ENCODE results near the gene KRTAP1-4. TPM values are rescaled to one million over a fixed set of nuclear protein-coding genes. Genes with fewer than 3 reads are reported as not detected.

Gene KRTAP1-4
- total RNA-seq, 2 experiments from 2014 or later, result not detected

DNA sequence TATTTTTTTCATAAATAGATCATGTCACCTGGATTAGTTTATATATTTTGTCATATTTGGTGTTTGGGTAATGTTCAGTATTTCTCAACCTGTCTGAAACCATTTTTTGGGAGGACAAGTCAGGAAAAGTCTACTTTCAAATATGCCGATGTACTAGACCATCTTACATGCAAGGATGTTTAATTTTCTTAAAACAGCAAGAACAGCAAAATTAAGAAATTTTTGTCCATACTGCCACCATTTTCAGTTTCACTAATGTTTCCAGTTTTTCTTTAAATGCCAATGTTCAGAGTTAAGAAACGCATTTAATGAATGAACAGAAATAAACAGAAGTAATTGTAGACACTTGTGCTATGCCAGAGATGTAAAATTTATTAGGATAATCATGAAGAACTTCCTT is 36.9 kb downstream of the KRTAP1-4 start:
- no peaks in the 10 kb centered on the region for H3K4me1 Mint-ChIP-seq (ENCODE audit: low read depth)
- POLR2A ChIA-PET, result no interaction called here

DNA sequence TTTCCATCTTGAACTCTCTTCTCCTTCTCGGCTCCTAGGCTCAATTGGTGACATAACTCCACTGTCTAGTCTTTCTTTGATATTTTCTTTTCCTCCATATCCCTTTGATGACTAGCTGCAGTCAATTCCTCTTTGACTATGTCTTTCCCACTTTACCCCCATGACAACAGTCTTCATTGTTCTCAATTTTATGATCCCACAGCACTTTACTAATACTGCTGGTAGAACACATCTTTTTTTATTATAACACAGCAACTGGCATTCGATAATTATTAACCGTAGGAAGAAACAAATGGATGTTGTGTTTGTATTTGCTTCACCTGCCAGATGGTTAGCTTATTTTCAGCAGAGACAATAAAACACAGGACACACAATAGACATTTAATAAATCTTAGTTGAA is 37.3 kb downstream of the KRTAP1-4 start:
- H3K9me3 Mint-ChIP-seq, result no peaks in the 10 kb centered on the region
- H3K27me3 Mint-ChIP-seq, result peaks cover 31% of the 10 kb centered on the region
- ChIA-PET POLR2A (no interaction called here), CTCF (no interaction called here)
- no peak overlapping the region for H3K27ac Mint-ChIP-seq
- H3K36me3 Mint-ChIP-seq, result no peaks in the 10 kb centered on the region
- no peak overlapping the region for H3K4me3 Mint-ChIP-seq
- H3K4me1 Mint-ChIP-seq (ENCODE audit: low read depth), result no peaks in the 10 kb centered on the region
- intact Hi-C loops (cut with micrococcal nuclease), result no loop called here
- no peak for DNase-seq

More for the DNA sequence above, 36.9 kb downstream of the KRTAP1-4 start:
- Mint-ChIP-seq H3K36me3 (no peaks in the 10 kb centered on the region), H3K27ac (no peak overlapping the region), H3K9me3 (no peaks in the 10 kb centered on the region), H3K4me3 (no peak overlapping the region), H3K27me3 (peaks cover 32% of the 10 kb centered on the region)
- no peak for DNase-seq
- CTCF ChIA-PET, result no interaction called here
- intact Hi-C loops (cut with micrococcal nuclease), result no loop called here

DNA sequence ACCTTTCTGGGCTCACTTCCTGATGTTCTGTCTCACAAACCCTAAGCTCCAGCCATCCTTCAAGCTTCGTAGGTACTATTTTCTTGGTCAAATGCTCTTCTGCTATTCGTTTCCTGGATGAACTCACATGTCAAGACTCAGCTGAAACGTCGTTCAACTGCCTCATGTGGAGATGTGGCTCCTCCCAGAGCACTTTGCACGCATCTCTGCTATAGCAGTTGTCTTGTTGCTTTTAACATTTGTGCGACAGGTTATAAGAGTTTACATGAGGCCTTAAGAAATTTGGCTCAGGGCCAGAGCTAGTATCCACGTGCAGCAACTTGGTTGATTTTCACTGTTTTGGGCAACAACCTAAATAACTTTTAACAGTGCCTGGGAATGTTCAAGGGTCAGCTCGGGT is 43.1 kb downstream of the KRTAP1-4 start:
- DNase-seq, result no peak
- CTCF ChIA-PET, result no interaction called here
- Mint-ChIP-seq H3K4me1 (ENCODE audit: low read depth) (no peaks in the 10 kb centered on the region), H3K27ac (no peak overlapping the region), H3K9me3 (no peaks in the 10 kb centered on the region), H3K36me3 (no peaks in the 10 kb centered on the region), H3K27me3 (peaks cover 8% of the 10 kb centered on the region), H3K4me3 (no peak overlapping the region)
- intact Hi-C loops (cut with micrococcal nuclease), result no loop called here
- POLR2A ChIA-PET, result no interaction called here

DNA sequence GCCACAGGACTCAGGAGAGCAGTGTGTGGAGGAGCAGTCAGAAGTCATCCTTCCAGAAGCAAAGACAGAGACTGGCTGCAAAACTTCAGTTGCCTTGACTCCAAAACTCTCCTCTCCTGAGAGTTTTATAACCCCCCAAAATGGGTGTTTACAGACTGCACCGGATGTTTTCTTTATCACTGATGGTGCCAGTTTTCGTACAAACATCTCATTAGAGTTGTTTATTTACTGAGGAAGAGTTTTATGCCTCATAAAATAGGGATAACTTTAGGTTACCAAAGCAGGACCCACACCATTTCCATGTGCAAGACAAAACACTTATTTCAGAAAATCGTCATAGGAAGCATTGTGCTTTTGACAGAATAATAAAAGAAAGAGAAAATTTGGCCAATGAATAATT is 45.8 kb downstream of the KRTAP1-4 start, which contains the start of gene KRT40:
Gene KRT40 (minus strand): TSS at position 101 of the 400 bp plus-strand sequence. CDS start 53 bp downstream, at position 48.
- intact Hi-C loops (cut with micrococcal nuclease), result no loop called here
- ChIA-PET CTCF (no interaction called here), POLR2A (no interaction called here)
- Mint-ChIP-seq H3K27me3 (peaks cover 14% of the 10 kb centered on the region), H3K4me1 (ENCODE audit: low read depth) (no peaks in the 10 kb centered on the region), H3K4me3 (no peak within 1 kb of the TSS), H3K36me3 (no peaks in the 10 kb centered on the region), H3K9me3 (no peaks in the 10 kb centered on the region), H3K27ac (no peak within 1 kb of the TSS)
- no peak for DNase-seq

DNA sequence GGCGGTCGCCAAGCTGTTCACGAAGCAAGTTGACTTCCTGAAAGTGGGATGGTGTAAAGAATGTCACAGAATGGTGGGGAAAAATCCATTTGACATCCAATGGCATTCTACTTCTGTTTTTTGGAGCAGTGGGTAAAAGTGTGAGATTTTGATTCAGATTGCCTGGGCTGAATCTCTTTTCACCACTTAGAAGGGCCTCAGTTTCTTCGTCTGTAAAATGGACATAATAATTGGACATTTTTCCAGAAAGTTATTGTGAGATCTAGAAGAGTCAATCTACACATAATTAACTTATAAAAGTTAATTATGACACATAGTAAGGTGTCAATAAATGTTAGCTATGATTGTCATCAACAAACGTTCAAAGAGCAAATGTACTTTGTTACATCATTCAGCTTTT is 48.9 kb downstream of the KRTAP1-4 start:
- H3K4me3 Mint-ChIP-seq, result no peak overlapping the region
- ChIA-PET CTCF (no interaction called here), POLR2A (no interaction called here)
- peaks cover 19% of the 10 kb centered on the region for H3K27me3 Mint-ChIP-seq
- no peak overlapping the region for H3K27ac Mint-ChIP-seq
- H3K9me3 Mint-ChIP-seq, result no peaks in the 10 kb centered on the region
- no peaks in the 10 kb centered on the region for H3K4me1 Mint-ChIP-seq (ENCODE audit: low read depth)
- DNase-seq, result no peak
- intact Hi-C loops (cut with micrococcal nuclease), result no loop called here
- H3K36me3 Mint-ChIP-seq, result no peaks in the 10 kb centered on the region

DNA sequence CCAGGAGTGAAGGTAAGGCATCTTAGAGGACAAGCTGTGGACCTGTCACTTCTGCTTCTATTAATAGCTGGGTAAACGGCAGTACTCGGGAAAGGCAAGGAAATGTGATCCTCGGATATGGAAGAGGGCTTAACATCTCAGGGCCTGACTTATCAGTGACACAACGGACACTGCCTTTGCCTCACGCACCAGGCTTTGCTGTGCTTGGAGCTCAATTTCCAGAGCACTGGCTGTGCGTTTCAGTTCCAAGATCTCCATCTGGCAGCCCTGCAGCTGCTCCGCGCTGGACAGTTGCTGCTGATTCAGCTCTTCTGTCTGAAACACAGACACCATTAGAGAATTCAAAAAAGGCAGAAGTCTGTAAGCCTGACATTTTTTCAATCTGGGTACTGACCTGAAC is 49.4 kb downstream of the KRTAP1-4 start:
- Mint-ChIP-seq H3K36me3 (no peaks in the 10 kb centered on the region), H3K4me3 (no peak overlapping the region), H3K27me3 (peaks cover 19% of the 10 kb centered on the region), H3K9me3 (no peaks in the 10 kb centered on the region), H3K27ac (no peak overlapping the region), H3K4me1 (ENCODE audit: low read depth) (no peaks in the 10 kb centered on the region)
- no peak for DNase-seq
- POLR2A ChIA-PET, result interaction anchor here (0.6 kb wide), 1 partner anchor 331 kb away, joined by 3 read pairs; no protein-coding TSS in a partner anchor
- intact Hi-C loops (cut with micrococcal nuclease), result no loop called here
- CTCF ChIA-PET, result no interaction called here

DNA sequence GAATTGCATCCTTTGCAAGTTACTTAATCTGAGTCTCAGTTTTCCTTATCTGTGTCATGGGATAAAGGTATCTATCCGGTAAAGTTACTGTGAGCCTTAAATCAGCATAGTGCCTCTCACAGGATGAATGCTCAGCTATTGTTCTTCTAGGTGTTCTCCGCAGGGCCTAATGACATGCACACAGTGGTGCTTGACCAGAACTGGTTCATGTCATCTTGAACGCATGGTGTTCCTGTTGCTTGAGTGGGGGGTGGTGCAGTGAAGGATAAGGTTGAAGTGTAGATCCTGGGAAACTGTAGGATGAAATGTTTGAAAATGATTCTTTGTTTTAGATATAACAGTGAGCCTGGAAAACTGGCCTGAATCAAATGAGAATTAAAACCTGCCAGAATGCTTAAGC is 49.9 kb downstream of the KRTAP1-4 start:
- DNase-seq, result no peak
- intact Hi-C loops (cut with micrococcal nuclease), result no loop called here
- H3K27me3 Mint-ChIP-seq, result peaks cover 19% of the 10 kb centered on the region
- ChIA-PET CTCF (no interaction called here), POLR2A (interaction anchor here (0.6 kb wide), 1 partner anchor 331 kb away, joined by 3 read pairs; no protein-coding TSS in a partner anchor)
- no peak overlapping the region for H3K4me3 Mint-ChIP-seq
- H3K36me3 Mint-ChIP-seq, result no peaks in the 10 kb centered on the region
- H3K27ac Mint-ChIP-seq, result no peak overlapping the region
- no peaks in the 10 kb centered on the region for H3K4me1 Mint-ChIP-seq (ENCODE audit: low read depth)
- H3K9me3 Mint-ChIP-seq, result no peaks in the 10 kb centered on the region

Other genes starting within 250 kb of the KRTAP1-4 start
- gene KRT27, start 247.6 kb downstream of the KRTAP1-4 start, total RNA-seq, result not detected
- not detected for gene KRT28, start 230.2 kb downstream of the KRTAP1-4 start, total RNA-seq
- gene KRT10, start 207.6 kb downstream of the KRTAP1-4 start, total RNA-seq, result 10 to 100 TPM; 28.4 to 35.5 TPM
- gene KRT12, start 163.0 kb downstream of the KRTAP1-4 start, total RNA-seq, result not detected
- gene KRT20, start 145.0 kb downstream of the KRTAP1-4 start, total RNA-seq, result not detected
- gene KRT23, start 92.5 kb downstream of the KRTAP1-4 start, total RNA-seq, result not detected
- not detected for gene KRT39, start 63.2 kb downstream of the KRTAP1-4 start, total RNA-seq
- gene KRT40, start 45.9 kb downstream of the KRTAP1-4 start, total RNA-seq, result not detected
- gene KRTAP3-3, start 36.0 kb downstream of the KRTAP1-4 start, total RNA-seq, result not detected
- gene KRTAP3-2, start 30.3 kb downstream of the KRTAP1-4 start, total RNA-seq, result not detected
- gene KRTAP3-1, start 21.1 kb downstream of the KRTAP1-4 start, total RNA-seq, result not detected
- gene KRTAP1-5, start 3.0 kb downstream of the KRTAP1-4 start, total RNA-seq, result not detected
- gene KRTAP1-3, start 4.7 kb upstream of the KRTAP1-4 start, total RNA-seq, result not detected
- gene KRTAP1-1, start 11.3 kb upstream of the KRTAP1-4 start, total RNA-seq, result not detected
- gene KRTAP2-1, start 17.1 kb upstream of the KRTAP1-4 start, total RNA-seq, result not detected
- gene KRTAP2-2, start 25.0 kb upstream of the KRTAP1-4 start, total RNA-seq, result not detected
- gene KRTAP2-3, start 29.9 kb upstream of the KRTAP1-4 start, total RNA-seq, result not detected
- gene KRTAP2-4, start 35.7 kb upstream of the KRTAP1-4 start, total RNA-seq, result not detected
- not detected for gene KRTAP4-7, start 54.0 kb upstream of the KRTAP1-4 start, total RNA-seq
- not detected for gene KRTAP4-8, start 67.9 kb upstream of the KRTAP1-4 start, total RNA-seq
- gene KRTAP4-16, start 72.0 kb upstream of the KRTAP1-4 start, total RNA-seq, result not detected
- gene KRTAP4-9, start 75.2 kb upstream of the KRTAP1-4 start, total RNA-seq, result not detected
- gene KRTAP4-11, start 88.2 kb upstream of the KRTAP1-4 start, total RNA-seq, result not detected
- gene KRTAP4-12, start 94.0 kb upstream of the KRTAP1-4 start, total RNA-seq, result not detected
- not detected for gene KRTAP4-6, start 110.3 kb upstream of the KRTAP1-4 start, total RNA-seq
- gene KRTAP4-5, start 119.6 kb upstream of the KRTAP1-4 start, total RNA-seq, result not detected
- gene KRTAP4-4, start 130.6 kb upstream of the KRTAP1-4 start, total RNA-seq, result not detected
- gene KRTAP4-3, start 138.0 kb upstream of the KRTAP1-4 start, total RNA-seq, result not detected
- not detected for gene KRTAP4-2, start 148.0 kb upstream of the KRTAP1-4 start, total RNA-seq
- gene KRTAP4-1, start 154.7 kb upstream of the KRTAP1-4 start, total RNA-seq, result not detected
- gene KRTAP9-1, start 159.7 kb upstream of the KRTAP1-4 start, total RNA-seq, result not detected
- not detected for gene KRTAP9-2, start 196.5 kb upstream of the KRTAP1-4 start, total RNA-seq
- gene KRTAP9-3, start 202.3 kb upstream of the KRTAP1-4 start, total RNA-seq, result not detected
- not detected for gene KRTAP9-8, start 207.8 kb upstream of the KRTAP1-4 start, total RNA-seq
- gene KRTAP9-4, start 219.5 kb upstream of the KRTAP1-4 start, total RNA-seq, result not detected
- gene KRTAP9-9, start 225.2 kb upstream of the KRTAP1-4 start, total RNA-seq, result not detected
- gene KRTAP9-6, start 235.2 kb upstream of the KRTAP1-4 start, total RNA-seq, result not detected
- gene KRTAP9-7, start 245.5 kb upstream of the KRTAP1-4 start, total RNA-seq, result not detected

Data from activated CD4-positive, alpha-beta memory T cell treated with anti-CD3 and anti-CD28 coated beads for 36 hours (primary cell).